Parathyroid adenoma (tissue), 2 donors: ENCODE data around the gene CBX3.

Source experiments
- H2AFZ ChIP-seq: fragments of 300-600 bp; sonication (generic); one replicate; pipeline ENCODE4 v1.7.0; 2017; ENCODE audit warnings: antibody characterized with exemption, mild to moderate bottlenecking
- H3K27ac ChIP-seq: fragments of 300-600 bp; sonication (generic); one replicate; pipeline ENCODE4 v1.7.0; 2017
- H3K27me3 ChIP-seq: fragments of 300-600 bp; sonication (generic); one replicate; pipeline ENCODE4 v1.7.0; 2017; ENCODE audit warnings: low read length; ENCODE audit not compliant: control insufficient read depth, insufficient read depth
- H3K36me3 ChIP-seq: fragments of 300-600 bp; sonication (generic); one replicate; pipeline ENCODE4 v1.7.0; 2017; ENCODE audit warnings: low read length; ENCODE audit not compliant: control insufficient read depth, insufficient read depth
- H3K4me1 ChIP-seq: fragments of 300-600 bp; sonication (generic); one replicate; pipeline ENCODE4 v1.7.0; 2017; ENCODE audit warnings: control low read depth
- H3K4me2 ChIP-seq: fragments of 300-600 bp; sonication (generic); one replicate; pipeline ENCODE4 v1.7.0; 2017; ENCODE audit warnings: low read length
- H3K4me3 ChIP-seq: fragments of 300-600 bp; sonication (generic); one replicate; pipeline ENCODE4 v1.7.0; 2017; ENCODE audit warnings: low read depth, low read length
- H3K79me2 ChIP-seq: fragments of 300-600 bp; sonication (generic); one replicate; pipeline ENCODE4 v1.7.0; 2017; ENCODE audit warnings: control low read depth
- H3K9ac ChIP-seq: fragments of 300-600 bp; sonication (generic); one replicate; pipeline ENCODE4 v1.7.0; 2017; ENCODE audit warnings: mild to moderate bottlenecking
- H3K9me3 ChIP-seq: fragments of 300-600 bp; sonication (generic); one replicate; pipeline ENCODE4 v1.7.0; 2017; ENCODE audit warnings: low read length; ENCODE audit not compliant: control insufficient read depth
- TF ChIP-seq, protein P1 (sequence below): fragments of 300-600 bp; sonication (generic); IDR thresholded peaks from one replicate; pipeline ENCODE4 v1.7.0; 2017; ENCODE audit warnings: antibody characterized with exemption, mild to moderate bottlenecking
- donor health status: primary hyperparathyroidism.

Gene CBX3

DNA sequence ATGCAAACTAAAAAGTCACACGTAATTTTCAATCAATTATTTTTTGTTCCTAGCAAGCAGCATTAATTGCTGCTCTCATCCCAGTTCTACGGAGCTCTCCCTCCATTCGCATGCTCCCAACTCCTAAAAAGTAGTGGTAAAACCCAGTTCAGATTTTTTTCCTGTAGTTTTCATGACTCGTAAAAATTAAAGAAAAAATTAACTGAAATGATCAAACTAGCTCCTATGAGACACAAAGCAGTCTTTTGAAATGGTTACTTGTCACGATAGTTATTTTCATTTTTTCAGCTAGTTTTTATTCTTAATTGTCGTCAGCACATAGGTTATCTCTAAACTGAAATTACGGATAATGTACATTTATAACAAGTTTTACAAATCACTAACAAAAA lies 2.8 kb upstream of the CBX3 start:
- H3K36me3 ChIP-seq = no peaks in the 10 kb centered on the region
- peak overlapping the region; percentile 100 for H3K4me3 ChIP-seq
- peak overlapping the region; percentile 83 for H3K4me2 ChIP-seq
- peaks cover 51% of the 10 kb centered on the region for H3K79me2 ChIP-seq
- H3K27ac ChIP-seq = peak overlapping the region; percentile 100
- no peaks in the 10 kb centered on the region for H3K9me3 ChIP-seq
- TF ChIP-seq, protein P1, sequence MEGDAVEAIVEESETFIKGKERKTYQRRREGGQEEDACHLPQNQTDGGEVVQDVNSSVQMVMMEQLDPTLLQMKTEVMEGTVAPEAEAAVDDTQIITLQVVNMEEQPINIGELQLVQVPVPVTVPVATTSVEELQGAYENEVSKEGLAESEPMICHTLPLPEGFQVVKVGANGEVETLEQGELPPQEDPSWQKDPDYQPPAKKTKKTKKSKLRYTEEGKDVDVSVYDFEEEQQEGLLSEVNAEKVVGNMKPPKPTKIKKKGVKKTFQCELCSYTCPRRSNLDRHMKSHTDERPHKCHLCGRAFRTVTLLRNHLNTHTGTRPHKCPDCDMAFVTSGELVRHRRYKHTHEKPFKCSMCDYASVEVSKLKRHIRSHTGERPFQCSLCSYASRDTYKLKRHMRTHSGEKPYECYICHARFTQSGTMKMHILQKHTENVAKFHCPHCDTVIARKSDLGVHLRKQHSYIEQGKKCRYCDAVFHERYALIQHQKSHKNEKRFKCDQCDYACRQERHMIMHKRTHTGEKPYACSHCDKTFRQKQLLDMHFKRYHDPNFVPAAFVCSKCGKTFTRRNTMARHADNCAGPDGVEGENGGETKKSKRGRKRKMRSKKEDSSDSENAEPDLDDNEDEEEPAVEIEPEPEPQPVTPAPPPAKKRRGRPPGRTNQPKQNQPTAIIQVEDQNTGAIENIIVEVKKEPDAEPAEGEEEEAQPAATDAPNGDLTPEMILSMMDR = no peak
- no peaks in the 10 kb centered on the region for H3K27me3 ChIP-seq
- H3K4me1 ChIP-seq = peaks cover 25% of the 10 kb centered on the region
- no peak overlapping the region for H2AFZ ChIP-seq
- H3K9ac ChIP-seq = no peak overlapping the region

DNA sequence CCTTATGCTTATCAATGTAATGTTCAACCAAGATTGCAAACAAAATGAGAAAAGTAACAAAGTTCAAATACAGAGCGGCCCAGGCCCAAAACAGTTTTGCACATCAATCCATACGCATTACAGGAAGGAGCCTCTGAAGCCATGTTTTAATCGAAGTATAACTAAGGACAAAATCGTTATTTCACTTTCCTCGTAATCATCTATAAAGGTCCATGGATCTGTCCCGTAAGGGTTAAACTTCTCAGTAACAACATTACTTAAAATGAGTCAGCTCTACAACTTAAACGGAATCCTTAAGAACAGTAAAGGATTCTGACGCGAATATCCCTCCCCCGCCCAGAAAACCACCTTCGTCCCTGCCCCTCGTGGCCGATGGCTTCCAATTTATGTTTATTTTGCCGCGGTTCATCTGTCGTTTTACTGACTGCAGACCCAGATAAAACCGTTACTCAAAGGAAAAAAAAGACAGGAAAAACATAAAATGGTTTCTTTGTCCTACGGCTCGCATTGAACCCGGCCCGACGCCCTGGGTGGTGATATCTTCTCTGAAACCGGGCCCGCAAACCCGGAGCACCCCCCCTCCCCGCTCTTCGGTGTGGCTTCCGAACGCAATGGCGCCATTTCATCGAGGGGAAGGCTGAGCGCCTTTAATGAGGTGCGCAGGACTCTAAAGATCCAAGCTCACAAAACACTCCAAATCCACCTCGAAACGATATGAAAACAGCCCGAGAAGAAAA lies 2.1 kb upstream of the CBX3 start:
- peak overlapping the region; percentile 83 for H3K4me2 ChIP-seq

DNA sequence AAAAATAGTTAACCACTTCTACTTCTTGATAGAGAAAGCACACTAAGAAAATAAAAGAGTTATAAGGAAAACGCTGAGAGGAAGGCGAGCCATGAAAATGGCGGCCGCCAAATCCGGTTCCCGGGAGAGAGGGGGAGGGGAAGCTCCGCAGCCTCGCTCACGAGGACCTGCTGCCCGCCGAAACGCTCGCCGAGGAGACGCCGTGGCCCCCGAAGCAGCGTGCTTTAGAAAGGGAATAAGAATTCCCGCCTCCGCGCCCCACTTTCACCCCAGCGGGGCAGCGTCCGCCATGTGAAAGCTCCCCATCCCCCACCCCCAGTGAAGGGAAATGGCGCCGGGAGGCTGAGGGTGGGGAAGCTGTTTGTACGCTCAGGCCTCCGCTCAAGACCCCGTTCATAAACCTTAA lies 1.5 kb upstream of the CBX3 start:
- peak overlapping the region; percentile 99 for H3K9ac ChIP-seq
- peak overlapping the region; percentile 82 for H2AFZ ChIP-seq
- H3K9me3 ChIP-seq = no peaks in the 10 kb centered on the region
- no peaks in the 10 kb centered on the region for H3K27me3 ChIP-seq
- peaks cover 21% of the 10 kb centered on the region for H3K4me1 ChIP-seq
- peak overlapping the region; percentile 83 for H3K4me2 ChIP-seq
- TF ChIP-seq, protein P1 = no peak
- H3K27ac ChIP-seq = peak overlapping the region; percentile 100
- H3K4me3 ChIP-seq = peak overlapping the region; percentile 100
- H3K36me3 ChIP-seq = no peaks in the 10 kb centered on the region
- peaks cover 42% of the 10 kb centered on the region for H3K79me2 ChIP-seq

More for the DNA sequence above, 2.1 kb upstream of the CBX3 start:
- H3K79me2 ChIP-seq = peaks cover 45% of the 10 kb centered on the region
- H3K4me1 ChIP-seq = peaks cover 21% of the 10 kb centered on the region
- peak overlapping the region; percentile 82 for H2AFZ ChIP-seq
- H3K9ac ChIP-seq = peak overlapping the region; percentile 99
- TF ChIP-seq, protein P1 = no peak
- H3K9me3 ChIP-seq = no peaks in the 10 kb centered on the region
- H3K4me3 ChIP-seq = peak overlapping the region; percentile 100
- no peaks in the 10 kb centered on the region for H3K36me3 ChIP-seq
- H3K27ac ChIP-seq = peak overlapping the region; percentile 100
- no peaks in the 10 kb centered on the region for H3K27me3 ChIP-seq

DNA sequence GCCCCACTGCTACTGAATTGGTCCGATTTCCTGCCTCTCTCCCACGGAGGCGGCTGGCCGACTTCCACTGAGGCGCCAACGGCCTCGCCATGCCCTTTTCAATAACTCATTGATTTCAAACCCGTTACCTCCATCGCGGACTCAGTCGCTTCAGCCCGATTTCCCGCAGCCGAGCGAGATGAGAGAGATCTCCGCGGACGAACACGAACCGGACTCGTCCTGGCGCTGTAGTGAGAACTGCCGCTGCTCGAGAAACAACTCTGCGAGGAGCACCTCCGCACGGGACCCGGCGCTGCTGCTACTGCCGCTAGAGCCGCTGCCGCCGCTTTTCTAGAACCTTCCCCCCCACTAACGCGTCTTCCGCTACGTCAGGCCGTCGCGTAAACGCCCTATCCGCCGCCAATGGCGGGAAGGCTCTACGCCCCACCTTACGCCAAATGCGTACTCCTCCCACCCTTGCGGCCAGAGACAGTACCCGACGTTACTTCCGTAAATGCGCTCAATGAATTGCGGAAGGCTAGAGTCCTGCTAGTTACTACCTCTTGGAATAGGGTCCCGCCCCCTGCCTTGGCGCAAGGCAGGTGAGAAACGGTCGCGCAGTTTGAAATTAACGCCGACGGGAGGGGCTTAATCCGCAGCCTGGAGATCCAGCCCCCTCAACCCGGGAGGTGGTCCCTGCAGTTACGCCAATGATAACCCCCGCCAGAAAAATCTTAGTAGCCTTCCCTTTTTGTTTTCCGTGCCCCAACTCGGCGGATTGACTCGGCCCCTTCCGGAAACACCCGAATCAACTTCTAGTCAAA lies 900 bp upstream of the CBX3 start, which contains the start of gene HNRNPA2B1:
Gene HNRNPA2B1 (minus strand): TSS at position 303 of the 803 bp plus-strand sequence. CDS start 169 bp downstream, at position 134.
- H3K79me2 ChIP-seq = peaks cover 42% of the 10 kb centered on the region
- H2AFZ ChIP-seq = peak within 1 kb of the TSS; percentile 85
- H3K4me2 ChIP-seq = peak within 1 kb of the TSS; percentile 96
- no peaks in the 10 kb centered on the region for H3K9me3 ChIP-seq
- peak within 1 kb of the TSS; percentile 100 for H3K4me3 ChIP-seq
- H3K9ac ChIP-seq = peak within 1 kb of the TSS; percentile 99
- peaks cover 21% of the 10 kb centered on the region for H3K4me1 ChIP-seq
- H3K27me3 ChIP-seq = no peaks in the 10 kb centered on the region
- TF ChIP-seq, protein P1 = peak; percentile 13
- peak within 1 kb of the TSS; percentile 100 for H3K27ac ChIP-seq
- H3K36me3 ChIP-seq = no peaks in the 10 kb centered on the region
